Measurements from ENCODE around the gene LRRIQ1. TPM values are rescaled to one million over a fixed set of nuclear protein-coding genes. Genes with fewer than 3 reads are reported as not detected.

The LRRIQ1 gene, protein sequence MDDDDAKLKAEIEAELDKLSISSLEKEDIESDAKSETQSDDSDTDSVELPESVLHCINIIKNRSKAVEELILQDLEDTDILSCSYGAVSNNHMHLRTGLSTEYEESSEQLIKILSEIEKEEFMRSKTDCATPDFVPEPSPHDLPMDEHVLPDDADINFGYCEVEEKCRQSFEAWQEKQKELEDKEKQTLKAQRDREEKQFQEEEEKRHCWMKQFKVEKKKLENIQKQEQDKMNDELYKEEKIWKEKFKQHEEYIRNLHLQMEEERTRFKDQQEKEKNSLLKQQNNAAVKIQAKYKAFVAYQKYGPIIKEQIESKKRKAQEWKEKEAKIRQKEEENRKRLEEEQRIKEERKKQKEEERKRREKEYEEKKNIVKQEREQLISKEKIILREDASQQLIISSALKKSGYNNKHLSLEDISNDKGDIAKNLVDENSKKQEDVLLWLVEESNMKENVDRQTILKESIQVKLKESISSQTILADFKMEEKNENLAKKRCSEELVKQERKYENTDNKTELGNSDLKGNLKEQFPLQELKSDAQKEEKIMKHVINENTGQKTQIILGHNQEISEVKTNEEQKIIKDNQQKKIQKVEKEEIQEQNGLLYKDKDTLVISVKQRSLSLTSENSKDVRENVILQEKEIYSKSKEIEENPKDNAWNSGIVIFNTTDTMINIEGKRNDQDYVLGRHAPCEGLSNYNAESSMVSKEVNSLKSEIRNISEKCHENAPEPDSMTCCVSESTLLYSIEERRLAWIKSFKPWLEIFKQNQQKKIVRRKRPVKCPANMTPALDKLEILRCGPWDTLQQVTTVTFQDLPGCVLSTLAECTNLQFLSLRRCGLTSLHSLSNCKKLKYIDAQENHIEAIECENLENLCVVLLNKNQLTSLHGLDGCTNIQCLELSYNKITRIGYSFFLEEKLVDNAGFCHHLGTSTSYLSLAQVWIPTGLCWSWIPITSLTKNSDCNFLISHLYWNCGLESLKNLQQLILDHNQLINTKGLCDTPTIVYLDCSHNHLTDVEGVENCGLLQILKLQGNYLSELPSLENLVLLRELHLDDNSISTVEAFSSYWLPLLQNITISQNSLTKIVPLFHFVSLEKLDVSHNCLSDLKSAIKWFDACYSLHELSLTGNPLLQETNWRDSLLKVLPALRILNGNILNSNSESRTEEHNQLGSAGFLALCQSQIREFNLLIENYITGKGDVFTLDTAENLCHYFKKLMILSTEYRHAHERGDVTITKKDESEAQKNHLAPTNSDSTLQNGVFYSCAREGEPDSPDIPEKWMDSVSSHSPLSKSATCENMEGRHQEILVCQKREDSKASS (N-terminal part only)
- total RNA-seq, result under 1 TPM in 1 of 2 donors, not detected in 1; 0.05 TPM

DNA sequence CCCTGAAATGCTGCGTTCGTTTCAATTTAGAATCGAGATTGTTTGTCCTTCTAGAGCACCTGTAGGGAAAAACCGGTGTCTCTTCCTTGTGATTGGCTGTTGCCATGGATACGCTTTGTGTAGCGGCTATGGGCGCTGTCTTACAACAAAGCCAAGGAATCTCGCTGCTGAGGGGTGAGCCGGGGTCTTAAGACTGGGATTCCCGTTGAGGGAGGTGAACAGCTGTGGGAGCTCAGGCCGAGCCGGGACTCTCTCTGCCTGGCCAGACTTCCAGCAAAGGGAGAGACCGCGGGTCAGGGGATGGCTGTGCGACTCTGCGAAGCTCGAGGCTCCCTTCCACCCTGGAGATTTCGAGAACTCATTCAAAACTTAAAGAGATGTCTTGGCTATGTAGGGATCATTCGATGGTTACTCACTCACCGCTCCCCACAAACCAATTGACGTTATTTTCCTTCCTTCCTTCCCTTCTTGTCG, at the start of gene LRRIQ1, which contains the start of gene TSPAN19:
TSS of gene LRRIQ1 (plus strand) at position 118 of the 474 bp plus-strand sequence. CDS start 1,826 bp downstream, outside the sequence.
TSS of gene TSPAN19 (minus strand) at position 44 of the 474 bp plus-strand sequence. CDS start 6,331 bp downstream, outside the sequence.
- no peaks in the 10 kb centered on the region for H3K9me3 ChIP-seq
- H3K4me3 ChIP-seq, result peak within 1 kb of the TSS; percentile 33
- H3K27me3 ChIP-seq, result no peaks in the 10 kb centered on the region
- intact Hi-C loops (cut with DNase I), result no loop called here
- peak; percentile 55 for DNase-seq
- no peaks in the 10 kb centered on the region for H3K36me3 ChIP-seq
- no peak within 1 kb of the TSS for H3K27ac ChIP-seq
- TF ChIP-seq, protein P1, sequence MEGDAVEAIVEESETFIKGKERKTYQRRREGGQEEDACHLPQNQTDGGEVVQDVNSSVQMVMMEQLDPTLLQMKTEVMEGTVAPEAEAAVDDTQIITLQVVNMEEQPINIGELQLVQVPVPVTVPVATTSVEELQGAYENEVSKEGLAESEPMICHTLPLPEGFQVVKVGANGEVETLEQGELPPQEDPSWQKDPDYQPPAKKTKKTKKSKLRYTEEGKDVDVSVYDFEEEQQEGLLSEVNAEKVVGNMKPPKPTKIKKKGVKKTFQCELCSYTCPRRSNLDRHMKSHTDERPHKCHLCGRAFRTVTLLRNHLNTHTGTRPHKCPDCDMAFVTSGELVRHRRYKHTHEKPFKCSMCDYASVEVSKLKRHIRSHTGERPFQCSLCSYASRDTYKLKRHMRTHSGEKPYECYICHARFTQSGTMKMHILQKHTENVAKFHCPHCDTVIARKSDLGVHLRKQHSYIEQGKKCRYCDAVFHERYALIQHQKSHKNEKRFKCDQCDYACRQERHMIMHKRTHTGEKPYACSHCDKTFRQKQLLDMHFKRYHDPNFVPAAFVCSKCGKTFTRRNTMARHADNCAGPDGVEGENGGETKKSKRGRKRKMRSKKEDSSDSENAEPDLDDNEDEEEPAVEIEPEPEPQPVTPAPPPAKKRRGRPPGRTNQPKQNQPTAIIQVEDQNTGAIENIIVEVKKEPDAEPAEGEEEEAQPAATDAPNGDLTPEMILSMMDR (IDR thresholded peaks at IDR 0.05), result no peak
- no peaks in the 10 kb centered on the region for H3K4me1 ChIP-seq
- H3K9ac ChIP-seq (ENCODE audit: low read depth in 2 of 2, low read length in 2 of 2), result peak within 1 kb of the TSS in 1 of 2 donors; percentile 46

DNA sequence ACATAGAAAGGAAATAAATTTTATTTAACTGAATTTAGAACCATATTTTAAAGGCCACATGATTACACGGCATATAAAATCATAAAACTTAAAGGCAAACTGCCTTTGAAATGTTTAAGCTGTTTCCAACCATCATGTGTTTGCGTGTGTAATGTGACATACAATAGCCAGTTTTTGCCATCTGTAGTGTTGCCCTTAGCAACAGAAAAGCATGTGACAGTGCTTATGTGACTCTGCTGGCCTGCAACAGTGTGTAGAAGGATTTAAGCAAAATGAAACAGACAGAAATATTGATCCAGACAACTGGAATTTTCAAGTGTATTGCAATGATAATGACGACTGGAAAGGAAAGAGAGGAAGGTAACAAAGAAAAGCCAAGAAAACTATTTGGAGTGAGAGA, 49.6 kb upstream of the LRRIQ1 start:
- H3K27ac ChIP-seq, result no peak overlapping the region
- H3K27me3 ChIP-seq, result no peaks in the 10 kb centered on the region
- no peaks in the 10 kb centered on the region for H3K36me3 ChIP-seq
- no peak overlapping the region for H3K4me3 ChIP-seq
- H3K4me1 ChIP-seq, result no peaks in the 10 kb centered on the region
- DNase-seq, result no peak
- TF ChIP-seq, protein P1 (IDR thresholded peaks at IDR 0.05), result no peak
- H3K9me3 ChIP-seq, result no peaks in the 10 kb centered on the region
- no peak overlapping the region for H3K9ac ChIP-seq (ENCODE audit: low read depth in 2 of 2, low read length in 2 of 2)
- intact Hi-C loops (cut with DNase I), result no loop called here

DNA sequence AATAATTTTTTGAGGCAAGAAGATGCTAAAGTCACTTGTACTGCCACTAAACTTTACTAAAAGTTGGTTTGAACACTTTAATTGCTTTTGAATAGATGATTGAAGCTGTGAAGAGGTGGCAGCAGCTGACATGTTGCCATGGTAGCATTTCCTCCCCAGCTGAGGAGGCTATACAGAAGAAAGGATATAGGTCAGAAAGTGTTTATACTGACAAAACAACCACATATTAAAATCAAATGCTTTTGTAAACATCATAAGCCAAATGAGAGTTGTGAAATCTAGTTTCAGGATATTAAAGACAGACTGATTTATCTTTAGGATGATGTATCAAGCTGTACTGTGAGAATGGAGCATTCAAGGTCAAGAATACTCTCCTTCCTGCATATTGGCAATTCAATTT, 41.7 kb upstream of the LRRIQ1 start:
- no peaks in the 10 kb centered on the region for H3K4me1 ChIP-seq
- no peaks in the 10 kb centered on the region for H3K36me3 ChIP-seq
- H3K4me3 ChIP-seq, result no peak overlapping the region
- no peak overlapping the region for H3K27ac ChIP-seq
- H3K9me3 ChIP-seq, result no peaks in the 10 kb centered on the region
- no peaks in the 10 kb centered on the region for H3K27me3 ChIP-seq
- H3K9ac ChIP-seq (ENCODE audit: low read depth in 2 of 2, low read length in 2 of 2), result no peak overlapping the region
- intact Hi-C loops (cut with DNase I), result no loop called here
- TF ChIP-seq, protein P1 (IDR thresholded peaks at IDR 0.05), result no peak
- DNase-seq, result no peak

DNA sequence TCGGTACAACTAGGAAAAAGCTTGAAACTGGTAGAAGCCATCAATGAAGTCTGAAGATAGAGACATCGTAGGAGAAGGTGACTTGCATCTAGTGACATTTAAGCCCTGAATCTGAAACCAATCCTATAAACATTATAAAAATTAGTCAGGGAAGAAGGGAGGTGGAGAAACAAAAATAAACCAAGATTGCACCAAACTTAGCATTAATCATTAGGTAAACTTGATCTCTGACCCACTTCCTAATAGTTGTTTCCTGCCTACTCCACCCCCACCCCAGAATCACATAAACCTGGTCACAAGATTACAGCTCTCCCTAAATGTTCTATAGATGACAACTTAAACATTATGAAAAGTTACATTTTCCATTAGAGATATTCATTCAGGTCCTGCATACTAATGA, 40.5 kb upstream of the LRRIQ1 start:
- H3K4me1 ChIP-seq, result no peaks in the 10 kb centered on the region
- no peaks in the 10 kb centered on the region for H3K9me3 ChIP-seq
- DNase-seq, result no peak
- H3K27me3 ChIP-seq, result no peaks in the 10 kb centered on the region
- no peak overlapping the region for H3K27ac ChIP-seq
- H3K36me3 ChIP-seq, result no peaks in the 10 kb centered on the region
- intact Hi-C loops (cut with DNase I), result no loop called here
- no peak overlapping the region for H3K4me3 ChIP-seq
- TF ChIP-seq, protein P1 (IDR thresholded peaks at IDR 0.05), result no peak
- H3K9ac ChIP-seq (ENCODE audit: low read depth in 2 of 2, low read length in 2 of 2), result no peak overlapping the region

Measured in colonic mucosa (tissue), 4 donors.